ENCODE results near the gene HDAC5. TPM values are rescaled to one million over a fixed set of nuclear protein-coding genes. Genes with fewer than 3 reads are reported as not detected.

The HDAC5 gene
- total and polyA plus RNA-seq, 2 of the 8 experiments (the other 6 are each of a cell fraction or from before 2014, with no cell fraction given): 48.5 to 54.4 TPM

DNA sequence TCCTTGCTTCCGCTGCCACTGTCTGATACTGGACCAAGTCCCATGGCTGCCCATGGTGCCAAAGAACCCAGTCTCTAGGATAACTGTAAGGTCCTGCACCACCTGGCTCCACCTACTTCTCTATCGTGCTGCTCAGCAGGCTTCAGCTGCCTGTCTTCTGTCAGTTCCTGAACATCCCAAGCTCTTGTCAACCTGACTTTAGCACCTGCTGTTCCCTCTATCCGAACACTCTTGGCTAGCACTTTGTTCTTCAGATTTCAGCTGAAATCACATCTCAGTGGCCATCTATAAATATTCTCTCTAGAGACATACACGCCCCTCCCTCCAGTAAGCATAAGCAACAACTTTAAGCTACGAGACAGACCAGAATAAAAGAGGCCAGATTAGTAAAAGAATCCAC is 93.7 kb downstream of the HDAC5 start:
- ChIA-PET POLR2A (ENCODE audit: partially characterized antibody) (interaction anchor here (0.9 to 6.9 kb wide), 5 partner anchors 9 to 37 kb away, joined by 3 to 55 read pairs (median 5); partner anchors contain the start of genes LSM12 and TMEM101), CTCF (ENCODE audit: partially characterized antibody) (interaction anchor here (1.4 to 13.3 kb wide), 2 partner anchors 12 to 22 kb away, joined by 8 to 108 read pairs; no protein-coding TSS in a partner anchor)
- no peak overlapping the region for H2BK20ac ChIP-seq (ENCODE audit: low read length)
- H3K23me2 ChIP-seq (ENCODE audit: low read depth, low read length): no peaks in the 10 kb centered on the region
- H3K18ac ChIP-seq (ENCODE audit: extremely low read depth, low read length): no peak overlapping the region
- no peak overlapping the region for H2BK15ac ChIP-seq (ENCODE audit: low read length)
- FAIRE-seq (no peak), DNase-seq (ENCODE audit: low read depth in 1 of 2, low spot score in 2 of 2) (no peak)
- no peak overlapping the region for H2BK12ac ChIP-seq (ENCODE audit: low read depth, low read length)
- H4K91ac ChIP-seq (replicated peaks; ENCODE audit: insufficient read length, low read length): no peak overlapping the region
- H3K27ac ChIP-seq (ENCODE audit: low read depth, low read length): no peak overlapping the region
- no peak overlapping the region for H2BK120ac ChIP-seq (replicated peaks; ENCODE audit: low read depth, low read length)
- H2BK5ac ChIP-seq (ENCODE audit: low read depth, low read length): no peak overlapping the region
- H3K56ac ChIP-seq (replicated peaks; ENCODE audit: insufficient read length, low read depth, low read length): no peak overlapping the region
- no peak overlapping the region for H3K9ac ChIP-seq (replicated peaks in 1 of 4; ENCODE audit: extremely low read depth in 1 of 4, low read depth in 3 of 4, low read length in 3 of 4)
- TF ChIP-seq SP4 (IDR thresholded peaks at IDR 0.05; ENCODE audit: low read length): no peak
- no peak for TF ChIP-seq NRF1 (IDR thresholded peaks at IDR 0.05; ENCODE audit: low read depth, low read length)
- no peak for TF ChIP-seq POLR2AphosphoS5 (IDR thresholded peaks at IDR 0.05; ENCODE audit: low read depth, low read length)
- peaks cover 8 to 46% (median 23%) of the 10 kb centered on the region in 4 experiments; a peak in 7 of 8 replicates for H3K36me3 ChIP-seq (ENCODE audit: control insufficient read depth in 2 of 4, insufficient read depth in 4 of 4, low read length in 3 of 4)
- H2AFZ ChIP-seq (ENCODE audit: low read length): no peak overlapping the region
- no peak overlapping the region for H3K4me3 ChIP-seq (ENCODE audit: extremely low read depth in 1 of 4, insufficient read depth in 2 of 4, low read depth in 3 of 4, low read length in 4 of 4)
- H3K14ac ChIP-seq (ENCODE audit: insufficient read length): no peak overlapping the region
- no peaks in the 10 kb centered on the region for H3K79me2 ChIP-seq (ENCODE audit: control insufficient read depth in 1 of 2, insufficient read depth in 2 of 2, low read length in 2 of 2)
- no peak overlapping the region for H3K4me2 ChIP-seq (ENCODE audit: insufficient read depth in 1 of 2, low read depth in 2 of 2, low read length in 2 of 2)
- H3K4ac ChIP-seq (replicated peaks; ENCODE audit: insufficient read length, low read depth, low read length): no peak overlapping the region
- H3K23ac ChIP-seq (ENCODE audit: insufficient read length): no peak overlapping the region
- H2AK5ac ChIP-seq (ENCODE audit: low read depth, low read length): no peak overlapping the region
- 91% methylated on average over 5 of the region's 5 CpGs; no CpG with 5 or more reads in 1 of the 2 experiments for WGBS, 2 experiments (ENCODE audit: extremely low coverage in 1 of 2, insufficient coverage in 1 of 2, insufficient read length in 1 of 2, insufficient replicate concordance in 2 of 2, low coverage in 1 of 2, low lambda C conversion rate in 2 of 2, missing lambda C conversion rate in 1 of 2)
- H3K27me3 ChIP-seq (replicated peaks in 1 of 4; ENCODE audit: control insufficient read depth in 3 of 4, extremely low read depth in 1 of 4, insufficient read depth in 3 of 4, low read length in 3 of 4): no peaks in the 10 kb centered on the region
- H4K5ac ChIP-seq (ENCODE audit: insufficient read length, low read depth, low read length): no peak overlapping the region
- no peaks in the 10 kb centered on the region for H3K4me1 ChIP-seq (replicated peaks in 1 of 4; ENCODE audit: control insufficient read depth in 3 of 4, insufficient read depth in 4 of 4, low read length in 3 of 4)
- H4K8ac ChIP-seq (ENCODE audit: extremely low read depth, insufficient read depth, low read length): no peak overlapping the region
- no peaks in the 10 kb centered on the region; the same call in 1 of the 2 replicates for H3K79me1 ChIP-seq (ENCODE audit: low read depth, low read length)
- H4K20me1 ChIP-seq (replicated peaks in 1 of 2; ENCODE audit: control insufficient read depth in 1 of 2, insufficient read depth in 2 of 2, low read length in 2 of 2): peaks cover 2 to 16% of the 10 kb centered on the region in 2 experiments
- H3K9me3 ChIP-seq (ENCODE audit: insufficient read depth in 2 of 2, low read depth in 1 of 2, low read length in 1 of 2): no peaks in the 10 kb centered on the region

Small RNA genes within 50 kb of the gene (small RNA-seq; reads per million reads assigned to genes)
- not detected for gene RNU6-131P (ENCODE audit: insufficient read depth)

Other genes with a start within 250 kb of the HDAC5 start
- 30.9 and 31.6 TPM in 2 replicates for gene MPP2, start 216.1 kb downstream of the HDAC5 start, total RNA-seq (2021; fragmentation: NEBNext Ultra II Directional; extraction: Animal tissue kit (Norgen Biotek cat#: 25700))
- 33.5 and 34.1 TPM in 2 replicates for gene MPP2, start 216.1 kb downstream of the HDAC5 start, polyA plus RNA-seq (2011; rRNA removed)
- gene PPY, start 181.2 kb downstream of the HDAC5 start, total RNA-seq (2021; fragmentation: NEBNext Ultra II Directional; extraction: Animal tissue kit (Norgen Biotek cat#: 25700)): not detected in 2 replicates
- gene PPY, start 181.2 kb downstream of the HDAC5 start, polyA plus RNA-seq (2011; rRNA removed): 0.26 TPM in 1 of 2 replicates, not detected in the other
- 0.42 and 0.93 TPM in 2 replicates for gene PYY, start 169.7 kb downstream of the HDAC5 start, total RNA-seq (2021; fragmentation: NEBNext Ultra II Directional; extraction: Animal tissue kit (Norgen Biotek cat#: 25700))
- gene PYY, start 169.7 kb downstream of the HDAC5 start, polyA plus RNA-seq (2011; rRNA removed): 2.7 and 3.4 TPM in 2 replicates
- gene NAGS, start 119.0 kb downstream of the HDAC5 start, total RNA-seq (2021; fragmentation: NEBNext Ultra II Directional; extraction: Animal tissue kit (Norgen Biotek cat#: 25700)): 5.1 TPM in 2 replicates
- 4.0 and 4.4 TPM in 2 replicates for gene NAGS, start 119.0 kb downstream of the HDAC5 start, polyA plus RNA-seq (2011; rRNA removed)
- gene TMEM101, start 108.7 kb downstream of the HDAC5 start, total RNA-seq (2021; fragmentation: NEBNext Ultra II Directional; extraction: Animal tissue kit (Norgen Biotek cat#: 25700)): 16.1 and 20.9 TPM in 2 replicates
- gene TMEM101, start 108.7 kb downstream of the HDAC5 start, polyA plus RNA-seq (2011; rRNA removed): 44.7 and 55.6 TPM in 2 replicates
- 118 and 142 TPM in 2 replicates for gene LSM12, start 57.0 kb downstream of the HDAC5 start, total RNA-seq (2021; fragmentation: NEBNext Ultra II Directional; extraction: Animal tissue kit (Norgen Biotek cat#: 25700))
- gene LSM12, start 57.0 kb downstream of the HDAC5 start, polyA plus RNA-seq (2011; rRNA removed): 51.6 and 69.8 TPM in 2 replicates
- 104 and 114 TPM in 2 replicates for gene G6PC3, start 52.9 kb downstream of the HDAC5 start, total RNA-seq (2021; fragmentation: NEBNext Ultra II Directional; extraction: Animal tissue kit (Norgen Biotek cat#: 25700))
- 343 and 436 TPM in 2 replicates for gene G6PC3, start 52.9 kb downstream of the HDAC5 start, polyA plus RNA-seq (2011; rRNA removed)
- 18.8 and 19.4 TPM in 2 replicates for gene HROB, start 18.3 kb upstream of the HDAC5 start, total RNA-seq (2021; fragmentation: NEBNext Ultra II Directional; extraction: Animal tissue kit (Norgen Biotek cat#: 25700))
- 21.6 and 24.1 TPM in 2 replicates for gene HROB, start 18.3 kb upstream of the HDAC5 start, polyA plus RNA-seq (2011; rRNA removed)
- 0.19 TPM in 1 of 2 replicates, not detected in the other for gene ASB16, start 47.1 kb upstream of the HDAC5 start, total RNA-seq (2021; fragmentation: NEBNext Ultra II Directional; extraction: Animal tissue kit (Norgen Biotek cat#: 25700))
- gene ASB16, start 47.1 kb upstream of the HDAC5 start, polyA plus RNA-seq (2011; rRNA removed): 0.05 and 0.09 TPM in 2 replicates
- gene TMUB2, start 63.3 kb upstream of the HDAC5 start, total RNA-seq (2021; fragmentation: NEBNext Ultra II Directional; extraction: Animal tissue kit (Norgen Biotek cat#: 25700)): 15.7 and 18.5 TPM in 2 replicates
- gene TMUB2, start 63.3 kb upstream of the HDAC5 start, polyA plus RNA-seq (2011; rRNA removed): 30.5 and 34.7 TPM in 2 replicates
- 103 and 106 TPM in 2 replicates for gene ATXN7L3, start 76.2 kb upstream of the HDAC5 start, total RNA-seq (2021; fragmentation: NEBNext Ultra II Directional; extraction: Animal tissue kit (Norgen Biotek cat#: 25700))
- gene ATXN7L3, start 76.2 kb upstream of the HDAC5 start, polyA plus RNA-seq (2011; rRNA removed): 53.7 and 72.5 TPM in 2 replicates
- 102 and 106 TPM in 2 replicates for gene UBTF, start 96.0 kb upstream of the HDAC5 start, total RNA-seq (2021; fragmentation: NEBNext Ultra II Directional; extraction: Animal tissue kit (Norgen Biotek cat#: 25700))
- 14.7 and 18.0 TPM in 2 replicates for gene UBTF, start 96.0 kb upstream of the HDAC5 start, polyA plus RNA-seq (2011; rRNA removed)
- gene SLC4A1, start 144.5 kb upstream of the HDAC5 start, total RNA-seq (2021; fragmentation: NEBNext Ultra II Directional; extraction: Animal tissue kit (Norgen Biotek cat#: 25700)): 0.08 TPM in 1 of 2 replicates, not detected in the other
- gene SLC4A1, start 144.5 kb upstream of the HDAC5 start, polyA plus RNA-seq (2011; rRNA removed): 0.08 and 0.09 TPM in 2 replicates
- gene RUNDC3A, start 185.0 kb upstream of the HDAC5 start, total RNA-seq (2021; fragmentation: NEBNext Ultra II Directional; extraction: Animal tissue kit (Norgen Biotek cat#: 25700)): 6.1 and 6.4 TPM in 2 replicates
- gene RUNDC3A, start 185.0 kb upstream of the HDAC5 start, polyA plus RNA-seq (2011; rRNA removed): 13.8 and 15.6 TPM in 2 replicates
- 189 and 200 TPM in 2 replicates for gene SLC25A39, start 201.2 kb upstream of the HDAC5 start, total RNA-seq (2021; fragmentation: NEBNext Ultra II Directional; extraction: Animal tissue kit (Norgen Biotek cat#: 25700))
- gene SLC25A39, start 201.2 kb upstream of the HDAC5 start, polyA plus RNA-seq (2011; rRNA removed): 291 and 408 TPM in 2 replicates
- gene GRN, start 221.7 kb upstream of the HDAC5 start, total RNA-seq (2021; fragmentation: NEBNext Ultra II Directional; extraction: Animal tissue kit (Norgen Biotek cat#: 25700)): 108 and 117 TPM in 2 replicates
- gene GRN, start 221.7 kb upstream of the HDAC5 start, polyA plus RNA-seq (2011; rRNA removed): 387 and 526 TPM in 2 replicates
- gene FAM171A2, start 240.2 kb upstream of the HDAC5 start, total RNA-seq (2021; fragmentation: NEBNext Ultra II Directional; extraction: Animal tissue kit (Norgen Biotek cat#: 25700)): 23.9 and 24.1 TPM in 2 replicates
- gene FAM171A2, start 240.2 kb upstream of the HDAC5 start, polyA plus RNA-seq (2011; rRNA removed): 21.9 and 31.8 TPM in 2 replicates

Data from H1 (cell line).